Kidney (tissue), 14 donors: ENCODE data around the gene SLC6A19. TPM values are rescaled to one million over a fixed set of nuclear protein-coding genes. Genes with fewer than 3 reads are reported as not detected.

Experiments
- DNase-seq, 5 donors: peaks; one replicate each; pipeline ENCODE4 v3.0.0-alpha.2; 2013 to 2020
- FAIRE-seq: peaks from 2 replicates; lab custom pipeline; 2012; peaks lifted over from hg19 to GRCh38; lab: Jason Lieb, UNC
- H3K27ac ChIP-seq, 2 donors: one replicate each; pipeline ENCODE4 v1.7.0; 2013; ENCODE audit warnings: low read depth in 2 of 2, low read length in 2 of 2, inconsistent platforms in 1 of 2
- H3K27me3 ChIP-seq: one replicate; pipeline ENCODE4 v1.7.1; 2013; ENCODE audit warnings: low read length, inconsistent platforms; ENCODE audit not compliant: control insufficient read depth, insufficient read depth
- H3K36me3 ChIP-seq, 3 donors: one replicate each; pipeline versions ENCODE4 v1.7.0 to v1.7.1; 2013; ENCODE audit warnings: low read length in 3 of 3, control low read depth in 1 of 3, inconsistent platforms in 1 of 3; ENCODE audit not compliant: insufficient read depth in 3 of 3, control insufficient read depth in 2 of 3
- H3K4me1 ChIP-seq, 3 donors: one replicate each; pipeline versions ENCODE4 v1.7.0 to v1.7.1; 2013; ENCODE audit warnings: low read length in 3 of 3, inconsistent platforms in 1 of 3, low read depth in 1 of 3; ENCODE audit not compliant: control insufficient read depth in 2 of 3, insufficient read depth in 2 of 3
- H3K4me3 ChIP-seq, 3 donors: one replicate each; pipeline versions ENCODE4 v1.7.0 to v1.8.1; 2013; ENCODE audit warnings: low read length in 3 of 3, control low read depth in 1 of 3, inconsistent platforms in 1 of 3
- H3K9ac ChIP-seq, 3 donors: one replicate each; pipeline versions ENCODE4 v1.7.0 to v1.7.1; 2013; ENCODE audit warnings: low read length in 3 of 3, control low read depth in 1 of 3, inconsistent platforms in 1 of 3
- H3K9me3 ChIP-seq, 3 donors: one replicate each; pipeline versions ENCODE4 v1.7.0 to v1.7.1; 2013; ENCODE audit warnings: low read length in 3 of 3, control low read depth in 1 of 3, inconsistent platforms in 1 of 3; ENCODE audit not compliant: control insufficient read depth in 2 of 3, insufficient read depth in 1 of 3
- intact Hi-C: fragments of 100-400 bp; cut with DNase I; formaldehyde crosslinking; loops from one replicate; pipeline ENCODE4 v1.11.1; 2022
- polyA plus RNA-seq: library from polyadenylated mRNA; stranded (reverse); fragments of 350-450 nt; fragmentation: Illumina TruSeq; extraction: RNeasy Lipid Tissue Mini Kit (QIAGEN cat#74804); gene quantifications from one replicate; pipeline ENCODE4 v1.2.3, GENCODE V29; 2014; ENCODE audit warnings: low read depth, low replicate concordance; ENCODE audit not compliant: insufficient read depth
- total RNA-seq: library from RNA; stranded (reverse); fragmentation: NEBNext Ultra II Directional; extraction: Animal tissue kit (Norgen Biotek cat#: 25700); gene quantifications from one replicate; pipeline ENCODE4 v1.2.1, GENCODE V29; 2021
- TF ChIP-seq, protein P1 (sequence below): IDR thresholded peaks from 3 replicates; pipeline ENCODE4 v1.5.1; 2012; ENCODE audit warnings: mild to moderate bottlenecking, moderate library complexity, borderline replicate concordance; ENCODE audit not compliant: insufficient read depth; ENCODE audit errors: extremely low read depth
- donor health status: control.
- donor health status: control.
- donor health status: control.
- donor health status: control.
- donor health status: control.
- donor health status: DM: yes; HTN: yes; CAD: no.
- donor health status: Normal renal cell carcinoma (clear cell type).

Gene SLC6A19
- total and polyA plus RNA-seq, 2 donors from 2014 or later: 2.2 to 69.3 TPM

GRCh38 chr5:1243487-1244130, 42.2 kb downstream of the SLC6A19 start:
- Histone ChIP-seq H3K27me3 (no peaks in the 10 kb centered on the region), H3K9ac (no peak overlapping the region), H3K4me3 (no peak overlapping the region), H3K27ac (no peak overlapping the region), H3K4me1 (no peaks in the 10 kb centered on the region), H3K9me3 (no peaks in the 10 kb centered on the region), H3K36me3 (no peaks in the 10 kb centered on the region)
- FAIRE-seq (no peak), DNase-seq (no peak)
- intact Hi-C loops: no loop called here
- TF ChIP-seq, protein P1, sequence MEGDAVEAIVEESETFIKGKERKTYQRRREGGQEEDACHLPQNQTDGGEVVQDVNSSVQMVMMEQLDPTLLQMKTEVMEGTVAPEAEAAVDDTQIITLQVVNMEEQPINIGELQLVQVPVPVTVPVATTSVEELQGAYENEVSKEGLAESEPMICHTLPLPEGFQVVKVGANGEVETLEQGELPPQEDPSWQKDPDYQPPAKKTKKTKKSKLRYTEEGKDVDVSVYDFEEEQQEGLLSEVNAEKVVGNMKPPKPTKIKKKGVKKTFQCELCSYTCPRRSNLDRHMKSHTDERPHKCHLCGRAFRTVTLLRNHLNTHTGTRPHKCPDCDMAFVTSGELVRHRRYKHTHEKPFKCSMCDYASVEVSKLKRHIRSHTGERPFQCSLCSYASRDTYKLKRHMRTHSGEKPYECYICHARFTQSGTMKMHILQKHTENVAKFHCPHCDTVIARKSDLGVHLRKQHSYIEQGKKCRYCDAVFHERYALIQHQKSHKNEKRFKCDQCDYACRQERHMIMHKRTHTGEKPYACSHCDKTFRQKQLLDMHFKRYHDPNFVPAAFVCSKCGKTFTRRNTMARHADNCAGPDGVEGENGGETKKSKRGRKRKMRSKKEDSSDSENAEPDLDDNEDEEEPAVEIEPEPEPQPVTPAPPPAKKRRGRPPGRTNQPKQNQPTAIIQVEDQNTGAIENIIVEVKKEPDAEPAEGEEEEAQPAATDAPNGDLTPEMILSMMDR: no peak

DNA sequence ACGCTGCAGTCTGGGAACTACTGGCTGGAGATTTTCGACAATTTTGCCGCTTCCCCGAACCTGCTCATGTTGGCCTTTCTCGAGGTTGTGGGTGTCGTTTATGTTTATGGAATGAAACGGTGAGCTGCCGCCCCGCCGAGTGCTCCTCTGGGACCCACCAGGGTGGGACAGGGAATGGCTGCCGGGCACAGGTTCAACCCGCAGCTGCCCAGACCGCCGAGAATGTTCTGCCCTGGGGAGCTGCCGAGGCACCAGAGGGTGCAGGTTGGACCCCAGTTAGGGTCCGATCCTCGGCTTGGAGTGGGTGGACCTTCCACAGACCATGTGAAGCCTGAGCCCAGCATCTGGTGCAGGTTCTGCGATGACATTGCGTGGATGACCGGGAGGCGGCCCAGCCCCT, 42.9 kb downstream of the SLC6A19 start:
- Histone ChIP-seq H3K36me3 (no peaks in the 10 kb centered on the region), H3K4me1 (no peaks in the 10 kb centered on the region), H3K27me3 (no peaks in the 10 kb centered on the region), H3K9ac (no peak overlapping the region), H3K9me3 (no peaks in the 10 kb centered on the region), H3K4me3 (no peak overlapping the region), H3K27ac (no peak overlapping the region)
- intact Hi-C loops: no loop called here
- FAIRE-seq (no peak), DNase-seq (no peak)
- TF ChIP-seq, protein P1: no peak

- intact Hi-C loops: no loop called here
- no peaks in the 10 kb centered on the region for H3K9me3 ChIP-seq
- no peak for FAIRE-seq
- no peaks in the 10 kb centered on the region for H3K36me3 ChIP-seq
- no peak overlapping the region for H3K9ac ChIP-seq
- H3K4me3 ChIP-seq: no peak overlapping the region
- H3K4me1 ChIP-seq: no peaks in the 10 kb centered on the region
- DNase-seq: peak in 1 of 5 donors; percentile 32
- no peaks in the 10 kb centered on the region for H3K27me3 ChIP-seq
- TF ChIP-seq, protein P1: no peak
- no peak overlapping the region for H3K27ac ChIP-seq
Measured at GRCh38 chr5:1244976-1245375, 43.6 kb downstream of the SLC6A19 start.
